H1 (cell line): ENCODE results near the gene SNRPE. TPM values are rescaled to one million over a fixed set of nuclear protein-coding genes. Genes with fewer than 3 reads are reported as not detected.
"Not testable (repeated sequence)": the region's sequence is repeated elsewhere in the genome, so short reads cannot be mapped to it uniquely, and the experiment has no call there.

Experiments used
- CTCF ChIA-PET: fragments of 300-600 bp; sonication (Branson Sonifier 250); formaldehyde crosslinking; loops from one replicate; lab custom pipeline; 2021; ENCODE audit not compliant: partially characterized antibody; lab: Charles Lee
- POLR2A ChIA-PET: fragments of 300-600 bp; sonication (Branson Sonifier 250); formaldehyde crosslinking; loops from one replicate; lab custom pipeline; 2021; ENCODE audit warnings: inconsistent platforms; ENCODE audit not compliant: partially characterized antibody; lab: Charles Lee
- DNase-seq, 2 experiments: peaks; one replicate each; pipeline versions ENCODE4 v3.0.0 to v3.0.0-alpha.2; 2010 to 2022; ENCODE audit warnings: low spot score in 2 of 2, low read depth in 1 of 2, mixed read lengths in 1 of 2
- FAIRE-seq: peaks from 2 replicates; lab custom pipeline; 2011; peaks lifted over from hg19 to GRCh38; lab: Jason Lieb, UNC
- H2AFZ ChIP-seq: 2 replicates; pipeline ENCODE4 v1.8.1; 2012; ENCODE audit warnings: low read length, inconsistent platforms
- H2AK5ac ChIP-seq: 2 replicates; pipeline ENCODE4 v1.6.1; 2013; ENCODE audit warnings: low read depth, low read length
- H2BK120ac ChIP-seq: replicated peaks from 2 replicates; pipeline ENCODE3; 2013; ENCODE audit warnings: low read depth, low read length, inconsistent platforms
- H2BK12ac ChIP-seq: 2 replicates; pipeline ENCODE4 v1.6.1; 2013; ENCODE audit warnings: low read depth, low read length
- H2BK15ac ChIP-seq: 2 replicates; pipeline ENCODE4 v1.6.1; 2013; ENCODE audit warnings: low read length
- H2BK20ac ChIP-seq: 2 replicates; pipeline ENCODE4 v1.6.1; 2013; ENCODE audit warnings: low read length
- H2BK5ac ChIP-seq: 2 replicates; pipeline ENCODE4 v1.6.1; 2013; ENCODE audit warnings: low read depth, low read length
- H3K14ac ChIP-seq: 2 replicates; pipeline ENCODE4 v1.6.1; 2013; ENCODE audit warnings: inconsistent platforms; ENCODE audit not compliant: insufficient read length
- H3K18ac ChIP-seq: 2 replicates; pipeline ENCODE4 v1.6.1; 2013; ENCODE audit warnings: low read length; ENCODE audit errors: extremely low read depth
- H3K23ac ChIP-seq: 2 replicates; pipeline ENCODE4 v1.6.1; 2013; ENCODE audit warnings: inconsistent platforms; ENCODE audit not compliant: insufficient read length
- H3K23me2 ChIP-seq: 2 replicates; pipeline ENCODE4 v1.6.1; 2013; ENCODE audit warnings: low read depth, low read length
- H3K27ac ChIP-seq: 2 replicates; pipeline ENCODE4 v1.6.1; 2011; ENCODE audit warnings: low read depth, low read length, inconsistent platforms
- H3K27me3 ChIP-seq, 4 experiments: replicated peaks in 1 of 4; 1 replicate in 1 of 4; 2 replicates in 3 of 4; pipeline versions ENCODE4 v1.6.1 to v1.8.1; 2011 to 2013; ENCODE audit warnings: low read length in 3 of 4, mild to moderate bottlenecking in 3 of 4, inconsistent platforms in 2 of 4, mixed read lengths in 2 of 4, moderate library complexity in 1 of 4; ENCODE audit not compliant: control insufficient read depth in 3 of 4, insufficient read depth in 3 of 4; ENCODE audit errors: extremely low read depth in 1 of 4
- H3K36me3 ChIP-seq, 4 experiments: 2 replicates each; pipeline versions ENCODE4 v1.6.1 to v1.8.1; 2011 to 2013; ENCODE audit warnings: mild to moderate bottlenecking in 4 of 4, low read length in 3 of 4, moderate library complexity in 2 of 4, control low read depth in 1 of 4, inconsistent platforms in 1 of 4; ENCODE audit not compliant: insufficient read depth in 4 of 4, control insufficient read depth in 2 of 4
- H3K4ac ChIP-seq: replicated peaks from 2 replicates; pipeline ENCODE3; 2013; ENCODE audit warnings: low read length, low read depth, mixed read lengths, inconsistent platforms; ENCODE audit not compliant: insufficient read length
- H3K4me1 ChIP-seq, 4 experiments: replicated peaks in 1 of 4; 1 replicate in 1 of 4; 2 replicates in 3 of 4; pipeline versions ENCODE4 v1.6.1 to v1.8.1; 2011 to 2013; ENCODE audit warnings: low read length in 3 of 4, inconsistent platforms in 2 of 4, mixed read lengths in 1 of 4; ENCODE audit not compliant: insufficient read depth in 4 of 4, control insufficient read depth in 3 of 4
- H3K4me2 ChIP-seq, 2 experiments: 2 replicates each; pipeline versions ENCODE4 v1.6.1 to v1.8.1; 2011 to 2013; ENCODE audit warnings: low read depth in 2 of 2, low read length in 2 of 2, control low read depth in 1 of 2, inconsistent platforms in 1 of 2, mild to moderate bottlenecking in 1 of 2; ENCODE audit not compliant: insufficient read depth in 1 of 2
- H3K4me3 ChIP-seq, 4 experiments: fragments of 200-600, 300-600 bp in 1 of 4; sonication (generic), shearing (Covaris generic), sonication (Bioruptor Twin) in 1 of 4; 2 replicates each; pipeline versions ENCODE4 v1.5.1 to v1.8.1; 2011 to 2016; ENCODE audit warnings: low read length in 4 of 4, low read depth in 3 of 4, control low read depth in 2 of 4, inconsistent platforms in 2 of 4, mild to moderate bottlenecking in 2 of 4, mixed read lengths in 1 of 4, moderate library complexity in 1 of 4; ENCODE audit not compliant: insufficient read depth in 2 of 4; ENCODE audit errors: extremely low read depth in 1 of 4
- H3K56ac ChIP-seq: replicated peaks from 2 replicates; pipeline ENCODE3; 2013; ENCODE audit warnings: low read depth, mild to moderate bottlenecking, mixed read lengths, low read length, inconsistent platforms; ENCODE audit not compliant: insufficient read length
- H3K79me1 ChIP-seq: 2 replicates; pipeline ENCODE4 v1.6.1; 2013; ENCODE audit warnings: low read depth, low read length, control low read depth
- H3K79me2 ChIP-seq, 2 experiments: 2 replicates each; pipeline versions ENCODE4 v1.6.1 to v1.8.1; 2012 to 2013; ENCODE audit warnings: low read length in 2 of 2, mild to moderate bottlenecking in 2 of 2, inconsistent platforms in 1 of 2; ENCODE audit not compliant: insufficient read depth in 2 of 2, control insufficient read depth in 1 of 2
- H3K9ac ChIP-seq, 4 experiments: replicated peaks in 1 of 4; 1 replicate in 1 of 4; 2 replicates in 3 of 4; pipeline versions ENCODE4 v1.6.1 to v1.8.1; 2011 to 2013; ENCODE audit warnings: low read depth in 3 of 4, low read length in 3 of 4, control low read depth in 2 of 4, mild to moderate bottlenecking in 2 of 4, moderate library complexity in 2 of 4, inconsistent platforms in 1 of 4; ENCODE audit errors: extremely low read depth in 1 of 4
- H3K9me3 ChIP-seq, 2 experiments: 2 replicates each; pipeline versions ENCODE4 v1.6.1 to v1.8.1; 2012 to 2013; ENCODE audit warnings: mild to moderate bottlenecking in 2 of 2, moderate library complexity in 2 of 2, control low read depth in 1 of 2, inconsistent platforms in 1 of 2, low read depth in 1 of 2, low read length in 1 of 2, mixed read lengths in 1 of 2; ENCODE audit not compliant: insufficient read depth in 2 of 2
- H4K20me1 ChIP-seq, 2 experiments: replicated peaks in 1 of 2; 2 replicates each; pipeline versions ENCODE3 to v1.8.1; 2011 to 2013; ENCODE audit warnings: inconsistent platforms in 2 of 2, low read length in 2 of 2, mild to moderate bottlenecking in 1 of 2; ENCODE audit not compliant: insufficient read depth in 2 of 2, control insufficient read depth in 1 of 2
- H4K5ac ChIP-seq: 2 replicates; pipeline ENCODE4 v1.6.1; 2013; ENCODE audit warnings: low read length, low read depth, mixed read lengths, inconsistent platforms; ENCODE audit not compliant: insufficient read length
- H4K8ac ChIP-seq: 2 replicates; pipeline ENCODE4 v1.8.0; 2013; ENCODE audit warnings: mild to moderate bottlenecking, moderate library complexity, low read length, inconsistent platforms; ENCODE audit not compliant: insufficient read depth; ENCODE audit errors: extremely low read depth
- H4K91ac ChIP-seq: replicated peaks from 2 replicates; pipeline ENCODE3; 2013; ENCODE audit warnings: low read length, mixed read lengths, inconsistent platforms; ENCODE audit not compliant: insufficient read length
- WGBS, 2 experiments: shearing (Covaris generic) in 1 of 2; methylation state at CpG; one replicate each; pipeline versions ENCODE4 v1.1.6 to v1.1.7; 2013 to 2015; ENCODE audit warnings: low lambda C conversion rate in 2 of 2, mixed read lengths in 2 of 2, inconsistent platforms in 1 of 2, low coverage in 1 of 2, missing lambda C conversion rate in 1 of 2; ENCODE audit not compliant: insufficient replicate concordance in 2 of 2, insufficient coverage in 1 of 2, insufficient read length in 1 of 2; ENCODE audit errors: extremely low coverage in 1 of 2, missing lambda C conversion rate in 1 of 2; 5-methylcytosine and 5-hydroxymethylcytosine counted together
- polyA plus RNA-seq, 7 experiments: library from polyadenylated mRNA; depleted of rRNA in 3 of 7; stranded (reverse) in 5 of 7; unstranded in 2 of 7; fragments of >200 nt in 5 of 7; fragments of 200-250 nt in 2 of 7; gene quantifications; 1 replicate in 5 of 7; 2 replicates in 1 of 7; 4 replicates in 1 of 7; pipeline versions ENCODE4 v1.2.1 to v1.2.3, GENCODE V29; 2011 to 2013; ENCODE audit warnings: missing spikeins in 2 of 7, mixed read lengths in 2 of 7
- total RNA-seq: library from RNA; stranded (reverse); fragmentation: NEBNext Ultra II Directional; extraction: Animal tissue kit (Norgen Biotek cat#: 25700); gene quantifications from 2 replicates; pipeline ENCODE4 v1.2.1, GENCODE V29; 2021

Gene SNRPE
- total and polyA plus RNA-seq, 2 of the 8 experiments (the other 6 are each of a cell fraction or from before 2014, with no cell fraction given): 416 to 461 TPM

- H3K23ac ChIP-seq, H2AFZ ChIP-seq, H3K9ac ChIP-seq, H2BK12ac ChIP-seq, H2BK5ac ChIP-seq, H3K79me2 ChIP-seq, H4K91ac ChIP-seq, H2AK5ac ChIP-seq, H2BK15ac ChIP-seq, H3K56ac ChIP-seq, H3K27me3 ChIP-seq, H4K5ac ChIP-seq, DNase-seq, H4K8ac ChIP-seq, H3K4ac ChIP-seq, H3K14ac ChIP-seq, H3K4me3 ChIP-seq, H2BK120ac ChIP-seq, H4K20me1 ChIP-seq, H3K4me1 ChIP-seq, POLR2A ChIA-PET, H2BK20ac ChIP-seq, H3K27ac ChIP-seq, H3K4me2 ChIP-seq, FAIRE-seq, CTCF ChIA-PET, H3K23me2 ChIP-seq, H3K9me3 ChIP-seq, H3K18ac ChIP-seq, H3K79me1 ChIP-seq: not testable (repeated sequence)
- H3K36me3 ChIP-seq: peaks cover 8 to 62% (median 46%) of the 10 kb centered on the region in 4 experiments
- whole genome bisulfite sequencing, 2 experiments: 95% methylated on average over 5 of the region's 5 CpGs; no CpG with 5 or more reads in 1 of the 2 experiments
Observed at GRCh38 chr1:203829247-203829646, 32.2 kb upstream of the SNRPE start.
